DND-41 (cell line): Measurements from ENCODE around the gene C1orf35.

ENCODE experiments used
- ATAC-seq: fragments of 200-7000 bp; cut with Tn5 transposase; 3 replicates; pipeline ENCODE4 v1.9.1; 2021; ENCODE audit warnings: low read depth; ENCODE audit not compliant: insufficient read depth
- DNase-seq: peaks from one replicate; pipeline ENCODE4 v3.0.0-alpha.2; 2020
- H2AFZ ChIP-seq: 2 replicates; pipeline ENCODE4 v1.6.0; 2012; ENCODE audit warnings: low read depth, low read length
- H3K27ac ChIP-seq: 2 replicates; pipeline ENCODE4 v1.5.1; 2012; ENCODE audit warnings: low read length, inconsistent platforms
- H3K27me3 ChIP-seq: fragments of 200-600 bp; sonication (generic); 2 replicates; pipeline ENCODE4 v1.6.0; 2012; ENCODE audit warnings: low read length, mild to moderate bottlenecking, inconsistent platforms; ENCODE audit not compliant: insufficient read depth, poor library complexity
- H3K36me3 ChIP-seq: 2 replicates; pipeline ENCODE4 v1.5.1; 2012; ENCODE audit warnings: low read length, inconsistent platforms; ENCODE audit not compliant: insufficient read depth
- H3K4me1 ChIP-seq: 2 replicates; pipeline ENCODE4 v1.5.1; 2012; ENCODE audit warnings: mild to moderate bottlenecking, low read length; ENCODE audit not compliant: insufficient read depth
- H3K4me2 ChIP-seq: 2 replicates; pipeline ENCODE4 v1.6.0; 2012; ENCODE audit warnings: mild to moderate bottlenecking, moderate library complexity, low read length, inconsistent platforms; ENCODE audit not compliant: insufficient read depth
- H3K4me3 ChIP-seq, 2 experiments: fragments of 200-600 bp in 1 of 2; shearing (Covaris generic) in 1 of 2; 2 replicates each; pipeline ENCODE4 v1.5.1; 2012 to 2016; ENCODE audit warnings: inconsistent platforms in 2 of 2, low read length in 2 of 2, mild to moderate bottlenecking in 2 of 2, low read depth in 1 of 2, moderate library complexity in 1 of 2
- H3K79me2 ChIP-seq: 2 replicates; pipeline ENCODE4 v1.6.0; 2012; ENCODE audit warnings: low read length, inconsistent platforms; ENCODE audit not compliant: insufficient read depth
- H3K9ac ChIP-seq: 2 replicates; pipeline ENCODE4 v1.6.0; 2012; ENCODE audit warnings: low read depth, mild to moderate bottlenecking, inconsistent platforms, low read length, moderate library complexity
- H3K9me3 ChIP-seq: 2 replicates; pipeline ENCODE4 v1.5.1; 2012; ENCODE audit warnings: low read length, moderate library complexity, mild to moderate bottlenecking, inconsistent platforms; ENCODE audit not compliant: insufficient read depth, severe bottlenecking
- H4K20me1 ChIP-seq: 2 replicates; pipeline ENCODE4 v1.6.0; 2012; ENCODE audit warnings: low read length; ENCODE audit not compliant: insufficient read depth
- CTCF ChIP-seq: IDR thresholded peaks from 2 replicates; pipeline ENCODE4 v1.5.1; 2012; ENCODE audit warnings: borderline replicate concordance, low read length, moderate library complexity, mild to moderate bottlenecking; ENCODE audit not compliant: poor library complexity, severe bottlenecking; ENCODE audit errors: extremely low read depth
- EZH2 ChIP-seq: IDR thresholded peaks from 3 replicates; pipeline ENCODE4 v1.6.1; 2012; ENCODE audit warnings: borderline replicate concordance, low read depth, mild to moderate bottlenecking, moderate library complexity, low read length, inconsistent platforms; ENCODE audit not compliant: severe bottlenecking

Gene C1orf35

GRCh38 chr1:228082918-228083870 is 19.9 kb downstream of the C1orf35 start:
- H3K4me2 ChIP-seq, result peak overlapping the region; percentile 87
- H3K4me3 ChIP-seq, result peak overlapping the region; percentile 75 to 98
- no peaks in the 10 kb centered on the region for H3K27me3 ChIP-seq
- peak overlapping the region; percentile 92 for H3K27ac ChIP-seq
- DNase-seq (peak; percentile 46), ATAC-seq (peak; percentile 18)
- peak overlapping the region; percentile 98 for H3K9ac ChIP-seq
- peaks cover 86% of the 10 kb centered on the region for H3K79me2 ChIP-seq
- peaks cover 52% of the 10 kb centered on the region for H3K4me1 ChIP-seq
- peak overlapping the region; percentile 71 for H2AFZ ChIP-seq
- no peak for TF ChIP-seq EZH2
- no peak for TF ChIP-seq CTCF
- peaks cover 51% of the 10 kb centered on the region for H3K36me3 ChIP-seq
- no peaks in the 10 kb centered on the region for H3K9me3 ChIP-seq
- peaks cover 74% of the 10 kb centered on the region for H4K20me1 ChIP-seq

GRCh38 chr1:228082214-228082917 is 20.8 kb downstream of the C1orf35 start, which contains the start of gene ARF1:
Gene ARF1 (plus strand): TSS chr1:228082708. CDS start chr1:228097115, 14,407 bp downstream.
- peak within 1 kb of the TSS; percentile 92 for H3K27ac ChIP-seq
- peaks cover 43% of the 10 kb centered on the region for H3K36me3 ChIP-seq
- DNase-seq, result peak; percentile 93
- H3K27me3 ChIP-seq, result no peaks in the 10 kb centered on the region
- H3K4me2 ChIP-seq, result peak within 1 kb of the TSS; percentile 91
- H3K4me3 ChIP-seq, result peak within 1 kb of the TSS; percentile 77 to 98
- peak within 1 kb of the TSS; percentile 87 for H2AFZ ChIP-seq
- H3K9me3 ChIP-seq, result no peaks in the 10 kb centered on the region
- H4K20me1 ChIP-seq, result peaks cover 72% of the 10 kb centered on the region
- TF ChIP-seq EZH2 (no peak), CTCF (peak; percentile 16)
- ATAC-seq, result peak; percentile 86
- H3K9ac ChIP-seq, result peak within 1 kb of the TSS; percentile 98
- peaks cover 52% of the 10 kb centered on the region for H3K4me1 ChIP-seq
- peaks cover 78% of the 10 kb centered on the region for H3K79me2 ChIP-seq

GRCh38 chr1:228081578-228082213 is 21.4 kb downstream of the C1orf35 start:
- peaks cover 71% of the 10 kb centered on the region for H3K79me2 ChIP-seq

More at GRCh38 chr1:228081578-228082213, 21.4 kb downstream of the C1orf35 start:
- ATAC-seq (peak; percentile 27), DNase-seq (peak; percentile 49)
- Histone ChIP-seq H2AFZ (peak overlapping the region; percentile 87), H3K4me1 (peaks cover 49% of the 10 kb centered on the region), H3K4me3 (peak overlapping the region; percentile 77 to 98), H3K9me3 (no peaks in the 10 kb centered on the region), H3K4me2 (peak overlapping the region; percentile 91), H3K9ac (peak overlapping the region; percentile 98), H3K27me3 (no peaks in the 10 kb centered on the region), H4K20me1 (peaks cover 71% of the 10 kb centered on the region), H3K36me3 (peaks cover 36% of the 10 kb centered on the region), H3K27ac (peak overlapping the region; percentile 90)
- TF ChIP-seq EZH2 (no peak), CTCF (no peak)
